Measurements from ENCODE around the gene HNF1A.

Gene HNF1A

GRCh38 chr12:121010860-121011259, 32.5 kb downstream of the HNF1A start:
- no peak for TF ChIP-seq CTCF (IDR thresholded peaks at IDR 0.05; ENCODE audit: control extremely low read depth, extremely low read depth, low read depth, missing control alignments)
- POLR2A ChIA-PET, result no interaction called here
- no peak for DNase-seq (ENCODE audit: extremely low spot score)
- CTCF ChIA-PET, result interaction anchor here (0.5 to 1.5 kb wide), 5 partner anchors 16 to 364 kb away, joined by 3 to 4 read pairs (median 3); no protein-coding TSS in a partner anchor

- TF ChIP-seq CTCF (IDR thresholded peaks at IDR 0.05; ENCODE audit: control extremely low read depth, extremely low read depth, low read depth, missing control alignments), result no peak
- DNase-seq (ENCODE audit: extremely low spot score), result no peak
- CTCF ChIA-PET, result interaction anchor here (0.9 to 1.0 kb wide), 2 partner anchors 8 to 10 kb away, joined by 3 read pairs; no protein-coding TSS in a partner anchor
- POLR2A ChIA-PET, result no interaction called here
Observed at GRCh38 chr12:121011820-121012219, 33.5 kb downstream of the HNF1A start.

GRCh38 chr12:121013715-121014114, 35.4 kb downstream of the HNF1A start:
- no peak for DNase-seq (ENCODE audit: extremely low spot score)
- peak; percentile 21 for TF ChIP-seq CTCF (IDR thresholded peaks at IDR 0.05; ENCODE audit: control extremely low read depth, extremely low read depth, low read depth, missing control alignments)
- ChIA-PET CTCF (interaction anchor here (1.4 to 1.5 kb wide), 2 partner anchors 8 to 12 kb away, joined by 4 read pairs; no protein-coding TSS in a partner anchor), POLR2A (interaction anchor here (0.6 kb wide), 1 partner anchor 379 kb away, joined by 4 read pairs; no protein-coding TSS in a partner anchor)

- ChIA-PET CTCF (interaction anchor here (2.2 kb wide), 1 partner anchor 10 kb away, joined by 12 read pairs; no protein-coding TSS in a partner anchor), POLR2A (no interaction called here)
- no peak for TF ChIP-seq CTCF (IDR thresholded peaks at IDR 0.05; ENCODE audit: control extremely low read depth, extremely low read depth, low read depth, missing control alignments)
- DNase-seq (ENCODE audit: extremely low spot score), result peak; percentile 97
Observed at GRCh38 chr12:121015825-121016766, 37.8 kb downstream of the HNF1A start, which contains the start of gene C12orf43. C12orf43 (minus strand) TSS chr12:121016487; CDS start chr12:121016474, 13 bp downstream.

GRCh38 chr12:121017966-121018491, 39.7 kb downstream of the HNF1A start:
- ChIA-PET POLR2A (no interaction called here), CTCF (interaction anchor here (1.2 to 2.2 kb wide), 2 partner anchors 12 to 46 kb away, joined by 3 to 12 read pairs; no protein-coding TSS in a partner anchor)
- DNase-seq (ENCODE audit: extremely low spot score), result no peak
- no peak for TF ChIP-seq CTCF (IDR thresholded peaks at IDR 0.05; ENCODE audit: control extremely low read depth, extremely low read depth, low read depth, missing control alignments)

- TF ChIP-seq CTCF (IDR thresholded peaks at IDR 0.05; ENCODE audit: control extremely low read depth, extremely low read depth, low read depth, missing control alignments), result no peak
- DNase-seq (ENCODE audit: extremely low spot score), result no peak
- ChIA-PET CTCF (interaction anchor here (1.4 kb wide), 2 partner anchors 11 to 41 kb away, joined by 3 to 6 read pairs; no protein-coding TSS in a partner anchor), POLR2A (interaction anchor here (0.6 kb wide), 1 partner anchor 343 kb away, joined by 3 read pairs; no protein-coding TSS in a partner anchor)
Observed at GRCh38 chr12:121018860-121019617, 40.7 kb downstream of the HNF1A start.

All from GM10248 (cell line).